ENCODE results near the gene CC2D1B.

GRCh38 chr1:52402860-52403240, 36.8 kb upstream of the CC2D1B start:
- no peak for TF ChIP-seq CTCF (conservative IDR thresholded peaks at IDR 0.05; ENCODE audit: low read depth, low read length)
- no peak for TF ChIP-seq EZH2 (IDR thresholded peaks at IDR 0.05; ENCODE audit: borderline replicate concordance, low read depth, low read length, poor library complexity, severe bottlenecking)

All from A673 (cell line).